ENCODE results near the gene NUCKS1. TPM values are rescaled to one million over a fixed set of nuclear protein-coding genes. Genes with fewer than 3 reads are reported as not detected.

The NUCKS1 gene
- polyA plus RNA-seq, 3 donors, result 15.3 to 71.1 (median 36.1) TPM

GRCh38 chr1:205681364-205681763 is 68.6 kb downstream of the NUCKS1 start:
- H3K27ac ChIP-seq (ENCODE audit: low read depth, low read length), result no peak overlapping the region
- 84 to 92% (median 86%) methylated on average over 3 of the region's 3 CpGs for WGBS, 3 donors

GRCh38 chr1:205680073-205680851 is 69.7 kb downstream of the NUCKS1 start, which contains the start of gene SLC45A3:
Gene SLC45A3 (minus strand): TSS chr1:205680509. CDS start chr1:205664656, 15,853 bp downstream.
- 0 to 2% (median 2%) methylated on average over 52 to 83 of the region's 86 CpGs for WGBS, 3 donors
- H3K27ac ChIP-seq (ENCODE audit: low read depth, low read length), result no peak within 1 kb of the TSS

GRCh38 chr1:205678286-205679111 is 71.5 kb downstream of the NUCKS1 start:
- no peak overlapping the region for H3K27ac ChIP-seq (ENCODE audit: low read depth, low read length)

DNA sequence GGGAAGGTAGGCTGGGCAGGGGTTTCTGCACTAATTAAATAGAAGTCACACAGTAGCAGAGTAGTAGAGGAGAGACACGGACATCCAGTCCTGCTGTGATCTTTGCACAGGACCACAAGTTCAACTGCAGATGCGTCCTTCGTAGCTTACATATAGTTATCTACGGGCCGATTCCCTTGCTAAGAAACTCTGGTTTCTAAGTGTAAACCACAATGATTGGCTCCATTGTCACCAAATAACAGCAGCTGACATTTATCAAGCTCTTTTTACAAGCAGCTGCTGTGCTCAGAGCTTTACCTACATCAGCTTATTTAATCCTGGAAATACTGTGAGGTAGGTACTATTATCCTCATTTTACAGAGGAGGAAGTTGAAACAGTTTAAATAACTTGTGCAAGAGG is 72.8 kb downstream of the NUCKS1 start:
- 54 to 74% (median 59%) methylated on average over 5 of the region's 5 CpGs for WGBS, 3 donors
- no peak overlapping the region for H3K27ac ChIP-seq (ENCODE audit: low read depth, low read length)

More at GRCh38 chr1:205678286-205679111, 71.5 kb downstream of the NUCKS1 start:
- 43 to 72% (median 49%) methylated on average over 10 of the region's 10 CpGs for WGBS, 3 donors

- no peak overlapping the region for H3K27ac ChIP-seq (ENCODE audit: low read depth, low read length)
- 60 to 75% (median 66%) methylated on average over 3 of the region's 3 CpGs for WGBS, 3 donors
These were observed 73.4 kb downstream of the NUCKS1 start for GRCh38 chr1:205676597-205676996.

DNA sequence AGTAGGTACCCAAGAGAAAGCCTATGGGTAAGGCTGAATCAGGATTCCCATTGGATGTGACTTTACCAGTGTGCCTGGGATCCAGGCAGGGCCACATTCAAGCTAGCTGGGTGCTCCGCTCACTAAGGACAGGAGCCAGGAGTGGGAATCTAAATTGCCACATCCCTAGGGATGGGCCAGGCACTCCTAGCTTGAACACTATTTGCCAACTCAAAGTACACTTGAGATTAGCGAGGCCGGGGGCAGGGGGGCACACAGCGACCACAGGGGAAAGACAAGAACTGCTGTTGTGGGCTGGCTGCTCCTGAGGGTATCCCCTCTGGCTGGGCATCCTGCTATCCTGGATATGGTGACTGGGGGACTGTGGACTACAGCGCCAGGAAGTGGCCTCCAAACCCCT is 74.0 kb downstream of the NUCKS1 start:
- 86 to 92% (median 88%) methylated on average over 5 of the region's 5 CpGs for WGBS, 3 donors
- no peak overlapping the region for H3K27ac ChIP-seq (ENCODE audit: low read depth, low read length)

DNA sequence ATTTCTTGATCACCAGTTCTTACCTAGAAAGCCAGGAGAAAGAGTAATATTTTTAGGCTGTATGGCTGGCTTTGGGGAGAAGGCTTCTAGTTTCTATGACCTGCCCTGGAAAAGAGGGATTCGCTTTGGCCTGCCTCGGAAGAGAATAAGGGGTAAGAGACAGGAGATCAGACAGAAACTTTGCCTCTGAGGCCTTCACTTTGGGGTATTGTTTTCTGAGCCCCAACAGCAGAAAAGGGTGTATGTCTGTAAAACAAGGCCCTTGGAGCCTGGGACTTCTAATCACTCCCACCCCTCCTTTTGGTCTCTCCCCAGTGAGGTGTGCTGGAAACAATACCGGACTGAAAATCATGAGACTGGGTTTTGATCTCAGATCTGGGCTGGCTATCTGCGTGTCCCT is 74.7 kb downstream of the NUCKS1 start:
- 96 to 97% (median 96%) methylated on average over 4 of the region's 4 CpGs for WGBS, 3 donors
- H3K27ac ChIP-seq (ENCODE audit: low read depth, low read length), result no peak overlapping the region

- WGBS, 3 donors, result 71 to 80% (median 79%) methylated on average over 4 of the region's 4 CpGs
- no peak overlapping the region for H3K27ac ChIP-seq (ENCODE audit: low read depth, low read length)
These were observed 77.0 kb downstream of the NUCKS1 start for GRCh38 chr1:205672970-205673369.

DNA sequence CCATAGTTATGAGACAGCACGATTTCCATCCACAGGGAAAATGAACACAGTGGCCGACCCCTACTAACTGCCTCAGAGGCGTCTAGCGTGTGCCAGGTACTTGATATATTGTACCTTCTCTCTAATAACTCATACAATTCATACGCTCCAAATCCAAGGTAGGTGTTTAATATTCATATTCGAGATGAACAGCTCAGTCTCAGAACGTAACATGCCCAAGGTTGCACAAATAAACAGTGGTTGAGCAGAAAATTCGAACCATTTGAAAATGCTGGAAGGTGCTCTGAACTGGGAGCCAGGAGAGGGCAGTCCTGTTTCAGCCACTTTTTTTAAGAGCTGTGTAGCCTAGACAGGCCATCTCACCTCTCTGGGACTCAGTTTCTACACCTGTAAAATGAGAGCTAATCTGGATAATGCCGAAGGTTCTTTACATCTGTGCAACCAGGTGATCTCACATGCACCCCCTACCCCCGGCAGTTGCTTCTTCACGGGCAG is 77.5 kb downstream of the NUCKS1 start:
- no peak overlapping the region for H3K27ac ChIP-seq (ENCODE audit: low read depth, low read length)
- 62 to 81% (median 81%) methylated on average over 11 of the region's 11 CpGs for WGBS, 3 donors

GRCh38 chr1:205670611-205671430 is 79.2 kb downstream of the NUCKS1 start:
- WGBS, 3 donors, result 76 to 87% (median 85%) methylated on average over 13 of the region's 13 CpGs
- H3K27ac ChIP-seq (ENCODE audit: low read depth, low read length), result no peak overlapping the region

DNA sequence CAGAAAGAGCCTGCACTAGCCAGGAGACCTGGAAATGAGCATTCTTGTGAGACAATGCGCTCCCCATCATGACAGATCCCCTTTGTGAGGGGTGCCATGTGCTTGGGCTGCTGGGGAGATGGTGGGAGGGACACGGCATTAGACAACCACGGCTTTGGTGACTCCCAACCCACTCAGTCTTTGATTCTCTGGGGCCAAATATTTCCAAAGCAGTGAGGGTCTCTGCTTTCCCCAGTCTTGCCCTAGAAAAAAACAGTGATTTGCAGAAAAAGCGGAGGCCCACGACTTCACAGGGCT is 79.9 kb downstream of the NUCKS1 start:
- WGBS, 3 donors, result 82 to 87% (median 87%) methylated on average over 5 of the region's 5 CpGs
- H3K27ac ChIP-seq (ENCODE audit: low read depth, low read length), result no peak overlapping the region

DNA sequence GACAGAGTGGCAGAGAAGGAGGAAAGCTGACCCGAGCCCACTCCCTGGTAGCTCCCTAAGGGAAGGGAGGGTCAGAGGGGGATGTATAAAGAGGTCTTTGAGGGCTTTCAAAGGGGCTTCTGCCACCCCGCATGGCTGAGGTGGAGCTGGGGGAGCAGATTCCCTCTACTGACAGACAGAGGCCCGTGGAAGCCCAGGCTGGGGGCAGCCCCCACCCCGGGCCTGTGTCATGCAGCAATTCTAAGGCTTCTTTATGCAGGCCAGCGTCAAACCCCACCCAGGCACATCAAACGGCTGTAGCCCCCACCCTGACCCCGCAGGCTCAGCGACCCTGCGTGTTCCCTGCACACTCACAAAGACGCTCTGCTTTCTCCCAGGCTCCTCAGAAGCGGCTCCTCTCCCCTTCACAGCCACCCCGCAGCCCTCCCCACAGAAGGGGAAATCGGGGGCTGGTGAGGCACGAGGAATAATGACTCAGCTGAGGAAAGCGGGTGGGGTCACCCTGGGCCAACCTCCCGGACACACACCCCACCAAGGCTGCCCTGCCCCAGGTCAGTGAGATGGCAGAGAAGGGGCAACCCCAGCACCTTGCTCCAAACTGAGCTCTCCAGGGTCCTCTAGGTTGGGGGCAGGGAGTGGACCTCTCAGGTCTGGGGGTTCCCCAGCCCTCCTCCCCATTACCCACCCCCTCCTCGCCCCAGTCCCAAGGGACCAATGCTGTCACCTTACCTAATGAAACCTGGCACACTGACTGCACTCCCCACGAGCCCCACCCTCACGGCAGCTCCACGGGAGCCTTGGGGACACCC is 80.4 kb downstream of the NUCKS1 start:
- H3K27ac ChIP-seq (ENCODE audit: low read depth, low read length), result no peak overlapping the region
- 43 to 76% (median 51%) methylated on average over 20 of the region's 20 CpGs for WGBS, 3 donors

DNA sequence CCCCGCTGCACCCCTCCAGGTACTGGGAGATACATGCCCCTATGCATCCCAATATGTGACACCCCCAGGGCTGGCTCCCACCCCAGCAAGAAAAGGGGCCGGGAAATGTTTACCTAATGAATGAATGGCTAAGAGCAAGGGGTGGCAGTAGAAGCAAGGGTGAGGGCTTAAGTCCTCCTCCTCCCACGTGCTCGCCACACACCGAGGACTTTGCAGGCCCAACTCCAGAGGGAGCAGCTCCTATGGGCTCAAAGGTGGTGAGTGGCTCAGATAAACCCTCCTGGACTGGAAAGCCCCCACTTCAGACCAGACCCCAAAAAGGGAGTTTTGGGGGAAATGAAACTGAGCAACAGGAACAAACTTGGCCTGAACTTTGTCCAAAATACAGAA is 81.0 kb downstream of the NUCKS1 start:
- 66 to 89% (median 67%) methylated on average over 5 of the region's 5 CpGs for WGBS, 3 donors
- no peak overlapping the region for H3K27ac ChIP-seq (ENCODE audit: low read depth, low read length)

- 79 to 93% (median 87%) methylated on average over 11 of the region's 11 CpGs for WGBS, 3 donors
- no peak overlapping the region for H3K27ac ChIP-seq (ENCODE audit: low read depth, low read length)
These were observed 81.9 kb downstream of the NUCKS1 start for GRCh38 chr1:205667909-205668643.

DNA sequence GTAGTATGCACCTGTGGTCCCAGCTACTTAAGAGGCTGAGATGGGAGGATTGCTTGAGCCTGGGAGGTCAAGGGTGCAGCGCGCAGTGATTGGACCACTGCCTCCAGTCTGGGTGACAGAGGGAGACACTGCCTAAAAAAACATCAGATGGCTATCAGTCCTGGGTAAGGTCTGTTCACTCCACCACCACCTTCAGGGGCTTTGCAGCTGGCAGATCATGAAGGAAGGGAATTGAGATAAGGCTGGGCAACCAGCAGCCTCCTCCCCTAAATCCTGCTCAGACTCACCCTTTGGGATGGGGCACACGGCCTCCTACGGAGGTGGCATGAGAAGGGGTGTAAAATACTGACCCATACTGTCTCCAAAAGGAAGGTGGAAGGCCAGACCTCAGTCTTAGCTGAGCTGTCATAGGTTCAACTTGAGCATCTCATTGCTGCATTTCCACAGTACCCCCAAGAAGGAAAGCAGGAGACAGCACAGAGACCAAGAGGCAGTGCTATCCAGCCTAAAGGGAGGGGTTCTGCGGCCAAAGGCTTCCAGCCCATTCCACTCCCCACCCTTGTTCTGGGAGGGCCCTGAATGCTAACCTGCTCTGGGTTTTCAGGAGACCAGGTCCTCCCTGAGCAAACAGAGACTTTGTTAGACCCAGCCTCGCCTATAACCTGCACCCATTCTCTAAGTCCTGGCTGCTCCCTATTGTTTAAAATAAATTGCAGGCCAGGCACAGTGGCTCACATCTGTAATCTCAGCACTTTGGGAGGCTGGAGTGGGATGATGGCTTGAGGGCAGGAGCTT is 83.4 kb downstream of the NUCKS1 start:
- 88 to 95% (median 91%) methylated on average over 6 of the region's 6 CpGs for WGBS, 3 donors
- no peak overlapping the region for H3K27ac ChIP-seq (ENCODE audit: low read depth, low read length)

DNA sequence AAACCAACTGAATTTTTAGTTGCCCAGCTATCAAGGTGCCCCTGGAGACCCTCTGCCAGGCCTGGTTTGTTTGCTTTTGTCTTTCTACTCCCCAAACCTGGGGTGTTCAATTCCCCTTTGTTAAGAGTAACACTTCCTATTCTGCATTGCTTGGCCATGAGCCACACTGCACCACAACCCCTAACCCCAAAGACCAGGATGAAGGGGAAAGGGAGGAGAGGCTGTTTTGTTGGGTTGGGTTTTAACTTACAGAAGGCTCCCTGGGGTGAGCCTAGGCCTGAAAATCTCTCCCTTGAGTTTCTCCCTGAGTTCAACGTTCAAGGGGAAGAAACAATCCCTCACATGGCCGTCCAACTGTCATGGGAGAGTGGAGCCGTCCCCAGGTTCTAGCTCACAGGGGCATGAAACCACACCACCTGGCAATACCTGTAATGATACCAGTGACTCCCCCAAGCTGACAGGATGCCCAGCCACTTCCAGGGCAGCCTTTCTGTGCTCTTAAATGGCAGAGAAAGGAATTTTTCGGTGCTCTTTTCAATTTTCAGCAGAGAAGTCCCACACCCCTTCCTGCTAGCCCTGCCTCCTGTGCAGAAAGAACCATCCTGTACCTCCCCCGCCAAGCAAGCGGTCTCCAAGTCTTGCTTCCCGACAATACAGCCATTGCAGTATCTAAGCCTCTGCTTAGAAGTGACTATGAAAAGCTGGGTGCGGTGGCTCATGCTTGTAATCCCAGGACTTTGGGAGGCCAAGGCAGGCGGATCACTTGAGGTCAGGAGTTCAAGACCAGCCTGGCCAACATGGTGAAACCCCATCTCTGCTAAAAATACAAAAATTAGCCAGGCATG is 84.6 kb downstream of the NUCKS1 start:
- no peak overlapping the region for H3K27ac ChIP-seq (ENCODE audit: low read depth, low read length)
- 61 to 86% (median 64%) methylated on average over 8 to 9 of the region's 9 CpGs for WGBS, 3 donors
